ENCODE measurements around the gene ZDHHC13. TPM values are rescaled to one million over a fixed set of nuclear protein-coding genes. Genes with fewer than 3 reads are reported as not detected.

The ZDHHC13 gene
- total and polyA plus RNA-seq, 2 of the 4 experiments (the other 2 are of a cell fraction): 7.2 to 15.1 TPM

DNA sequence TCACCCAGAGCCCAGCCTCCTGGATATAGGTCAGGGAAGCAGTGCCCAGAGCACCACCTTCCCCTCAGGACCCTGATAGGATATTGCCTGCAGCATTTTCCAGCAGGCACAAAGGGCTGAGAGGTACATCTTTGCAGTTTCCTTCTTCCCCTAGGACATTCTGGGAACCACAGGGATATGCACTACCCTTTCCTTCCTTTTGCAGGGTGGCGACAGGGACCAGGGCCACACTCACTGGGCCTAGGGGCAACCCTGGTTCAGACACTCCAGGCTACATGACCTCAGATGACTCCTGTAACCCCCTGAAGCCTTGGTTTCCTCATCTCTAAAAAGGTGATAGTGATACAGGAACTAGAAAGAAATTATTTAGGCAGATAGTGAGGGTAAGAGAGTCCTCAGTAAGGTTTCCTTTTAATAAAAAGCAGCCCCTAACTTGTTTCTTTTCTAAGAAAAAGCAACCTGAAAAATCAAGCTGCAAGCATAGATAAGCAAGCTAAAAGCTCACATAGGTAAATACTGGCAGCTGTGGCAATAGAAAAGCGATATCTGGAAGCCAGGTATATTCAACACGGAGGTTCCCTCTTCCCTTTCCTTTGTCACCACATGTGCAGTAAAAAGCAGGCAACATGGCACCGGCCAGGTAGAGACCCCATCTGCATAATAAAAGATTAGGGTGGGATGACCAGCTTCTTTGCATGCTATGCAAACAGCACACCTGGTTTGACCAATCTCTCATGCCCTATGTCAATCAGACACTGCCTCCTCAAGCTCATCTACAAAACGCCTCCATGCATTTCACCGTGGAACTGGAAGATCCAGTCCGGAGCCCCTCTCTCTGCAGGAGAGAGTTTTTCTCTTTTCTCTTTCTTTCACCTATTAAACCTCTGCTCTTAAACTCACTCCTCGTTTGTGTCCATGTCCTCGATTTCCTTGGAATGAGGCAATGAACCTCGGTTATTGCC lies 43.2 kb upstream of the ZDHHC13 start (continued):
- no peak for TF ChIP-seq MAFK (IDR thresholded peaks at IDR 0.05; ENCODE audit: low read depth, low read length)
- TF ChIP-seq RAD21 (IDR thresholded peaks at IDR 0.05; ENCODE audit: low read length): no peak

DNA sequence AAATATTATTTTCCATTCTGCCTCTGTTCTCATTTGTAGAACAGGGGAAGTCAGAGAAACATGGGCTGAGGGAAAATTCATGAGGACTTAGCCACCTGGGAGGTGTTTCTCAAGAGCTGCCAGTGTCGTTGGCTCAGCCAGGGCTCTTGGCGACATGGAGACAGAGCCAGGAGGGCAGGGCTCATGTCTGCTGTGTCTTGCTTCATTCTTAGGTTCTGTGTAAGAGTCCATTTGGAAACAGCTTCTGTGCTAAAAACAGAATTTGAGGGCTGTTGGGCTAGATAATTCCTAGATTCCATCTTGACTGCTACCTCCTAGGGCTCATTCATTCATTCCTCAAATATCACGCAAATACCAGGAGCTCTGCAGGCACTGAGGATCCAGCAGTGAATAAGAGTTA lies 41.3 kb upstream of the ZDHHC13 start:
- H2BK5ac ChIP-seq (ENCODE audit: low read depth, low read length, poor library complexity, severe bottlenecking): no peak overlapping the region
- DNase-seq (no peak), ATAC-seq (ENCODE audit: low read depth) (no peak)
- H3K23ac ChIP-seq (ENCODE audit: low read depth, low read length): no peak overlapping the region
- H3K79me1 ChIP-seq (ENCODE audit: low read depth in 1 of 2, low read length in 2 of 2): no peaks in the 10 kb centered on the region
- H3K14ac ChIP-seq (replicated peaks; ENCODE audit: low read depth, low read length): no peak overlapping the region
- peaks cover 18% of the 10 kb centered on the region for H3K27me3 ChIP-seq (ENCODE audit: control insufficient read depth, insufficient read depth, low read length)
- BruUV-seq (replicated peaks): no TSS peak
- H4K91ac ChIP-seq (ENCODE audit: insufficient read depth, low read depth, low read length): no peak overlapping the region
- no peak overlapping the region for H3K27ac ChIP-seq (ENCODE audit: insufficient read depth, low read length)
- H3K18ac ChIP-seq (ENCODE audit: low read depth, low read length): no peak overlapping the region
- no peaks in the 10 kb centered on the region for H3K9me1 ChIP-seq (ENCODE audit: insufficient read depth, low read length)
- H4K8ac ChIP-seq (ENCODE audit: low read depth in 2 of 2, low read length in 2 of 2): no peak overlapping the region
- no peak overlapping the region for H2BK20ac ChIP-seq (ENCODE audit: low read depth, low read length)
- H4K20me1 ChIP-seq (ENCODE audit: insufficient read depth, low read length): no peaks in the 10 kb centered on the region
- H2AK9ac ChIP-seq (replicated peaks; ENCODE audit: low read depth, low read length, poor library complexity): no peak overlapping the region
- ChIA-PET CTCF (interaction anchor here (1.3 kb wide), 1 partner anchor 479 kb away, joined by 3 read pairs; no protein-coding TSS in a partner anchor), POLR2A (ENCODE audit: unreplicated experiment) (interaction anchor here (0.6 kb wide), 1 partner anchor 702 kb away, joined by 8 read pairs; no protein-coding TSS in a partner anchor)
- H3K9ac ChIP-seq (ENCODE audit: low read depth, low read length): no peak overlapping the region
- H2BK15ac ChIP-seq (ENCODE audit: low read depth, low read length): no peak overlapping the region
- no peak overlapping the region for H4K5ac ChIP-seq (ENCODE audit: low read depth, low read length)
- dilution Hi-C loops (cut with HindIII; ENCODE audit: low sequenced_read_pairs, unreplicated experiment): no loop called here
- H3K4me3 ChIP-seq (ENCODE audit: insufficient read depth, low read depth, low read length): no peak overlapping the region
- H3K36me3 ChIP-seq (ENCODE audit: control insufficient read depth, insufficient read depth, low read length): no peaks in the 10 kb centered on the region
- H2AK5ac ChIP-seq (ENCODE audit: low read depth, low read length): no peak overlapping the region
- H2AFZ ChIP-seq (replicated peaks; ENCODE audit: low read length, poor library complexity): no peak overlapping the region
- H2BK120ac ChIP-seq (ENCODE audit: low read depth, low read length): no peak overlapping the region
- intact Hi-C loops (cut with micrococcal nuclease): loop anchor here (5.0 to 10.0 kb wide), 2 partner anchors 167 to 829 kb away; partner anchors contain the start of gene E2F8
- no peak overlapping the region for H3K4me2 ChIP-seq (ENCODE audit: low read depth, low read length)
- H3K4me1 ChIP-seq (ENCODE audit: control insufficient read depth, insufficient read depth, low read length): peaks cover 3% of the 10 kb centered on the region; the same call in 1 of the 2 replicates
- in situ Hi-C loops (cut with MboI; ENCODE audit: low sequenced_read_pairs): loop anchor here (25.0 kb wide), 1 partner anchor 687 kb away; no protein-coding TSS in a partner anchor
- H3K56ac ChIP-seq (ENCODE audit: extremely low read depth, insufficient read depth, low read length): no peak overlapping the region
- WGBS, 2 experiments (ENCODE audit: extremely low coverage in 2 of 2, insufficient read length in 1 of 2): no CpG with 5 or more reads among the region's 3 CpGs
- no peaks in the 10 kb centered on the region for H3K9me3 ChIP-seq (ENCODE audit: control insufficient read depth, insufficient read depth, low read length)
- H3K4ac ChIP-seq (ENCODE audit: low read depth, low read length): no peak overlapping the region
- TF ChIP-seq MXI1 (IDR thresholded peaks at IDR 0.05; ENCODE audit: borderline replicate concordance, low read depth, low read length) (no peak), SMC3 (IDR thresholded peaks at IDR 0.05; ENCODE audit: low read depth, low read length) (no peak), MAFK (IDR thresholded peaks at IDR 0.05; ENCODE audit: low read depth, low read length) (no peak), CHD1 (IDR thresholded peaks at IDR 0.05; ENCODE audit: low read depth, low read length) (no peak), MAZ (IDR thresholded peaks at IDR 0.05; ENCODE audit: borderline replicate concordance, low read depth, low read length) (no peak), RFX5 (IDR thresholded peaks at IDR 0.05; ENCODE audit: low read depth, low read length) (no peak), RAD21 (IDR thresholded peaks at IDR 0.05; ENCODE audit: low read length) (no peak), POLR2A (IDR thresholded peaks at IDR 0.05; ENCODE audit: low read depth, low read length) (no peak), RCOR1 (IDR thresholded peaks at IDR 0.05; ENCODE audit: insufficient replicate concordance, low read length) (no peak)
- TF ChIP-seq, protein P1, sequence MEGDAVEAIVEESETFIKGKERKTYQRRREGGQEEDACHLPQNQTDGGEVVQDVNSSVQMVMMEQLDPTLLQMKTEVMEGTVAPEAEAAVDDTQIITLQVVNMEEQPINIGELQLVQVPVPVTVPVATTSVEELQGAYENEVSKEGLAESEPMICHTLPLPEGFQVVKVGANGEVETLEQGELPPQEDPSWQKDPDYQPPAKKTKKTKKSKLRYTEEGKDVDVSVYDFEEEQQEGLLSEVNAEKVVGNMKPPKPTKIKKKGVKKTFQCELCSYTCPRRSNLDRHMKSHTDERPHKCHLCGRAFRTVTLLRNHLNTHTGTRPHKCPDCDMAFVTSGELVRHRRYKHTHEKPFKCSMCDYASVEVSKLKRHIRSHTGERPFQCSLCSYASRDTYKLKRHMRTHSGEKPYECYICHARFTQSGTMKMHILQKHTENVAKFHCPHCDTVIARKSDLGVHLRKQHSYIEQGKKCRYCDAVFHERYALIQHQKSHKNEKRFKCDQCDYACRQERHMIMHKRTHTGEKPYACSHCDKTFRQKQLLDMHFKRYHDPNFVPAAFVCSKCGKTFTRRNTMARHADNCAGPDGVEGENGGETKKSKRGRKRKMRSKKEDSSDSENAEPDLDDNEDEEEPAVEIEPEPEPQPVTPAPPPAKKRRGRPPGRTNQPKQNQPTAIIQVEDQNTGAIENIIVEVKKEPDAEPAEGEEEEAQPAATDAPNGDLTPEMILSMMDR (conservative IDR thresholded peaks at IDR 0.05; ENCODE audit: low read depth, low read length): no peak
- TF ChIP-seq, protein P2, sequence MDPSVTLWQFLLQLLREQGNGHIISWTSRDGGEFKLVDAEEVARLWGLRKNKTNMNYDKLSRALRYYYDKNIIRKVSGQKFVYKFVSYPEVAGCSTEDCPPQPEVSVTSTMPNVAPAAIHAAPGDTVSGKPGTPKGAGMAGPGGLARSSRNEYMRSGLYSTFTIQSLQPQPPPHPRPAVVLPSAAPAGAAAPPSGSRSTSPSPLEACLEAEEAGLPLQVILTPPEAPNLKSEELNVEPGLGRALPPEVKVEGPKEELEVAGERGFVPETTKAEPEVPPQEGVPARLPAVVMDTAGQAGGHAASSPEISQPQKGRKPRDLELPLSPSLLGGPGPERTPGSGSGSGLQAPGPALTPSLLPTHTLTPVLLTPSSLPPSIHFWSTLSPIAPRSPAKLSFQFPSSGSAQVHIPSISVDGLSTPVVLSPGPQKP (IDR thresholded peaks at IDR 0.05; ENCODE audit: borderline replicate concordance, low read depth, low read length): no peak
